GM12801 (cell line): Measurements from ENCODE around the gene GAS2L1.

Experiments used
- CTCF ChIP-seq: IDR thresholded peaks from one replicate; pipeline ENCODE4 v1.5.1; 2011; ENCODE audit warnings: control low read depth; ENCODE audit not compliant: insufficient read length; ENCODE audit errors: extremely low read depth

Gene GAS2L1

DNA sequence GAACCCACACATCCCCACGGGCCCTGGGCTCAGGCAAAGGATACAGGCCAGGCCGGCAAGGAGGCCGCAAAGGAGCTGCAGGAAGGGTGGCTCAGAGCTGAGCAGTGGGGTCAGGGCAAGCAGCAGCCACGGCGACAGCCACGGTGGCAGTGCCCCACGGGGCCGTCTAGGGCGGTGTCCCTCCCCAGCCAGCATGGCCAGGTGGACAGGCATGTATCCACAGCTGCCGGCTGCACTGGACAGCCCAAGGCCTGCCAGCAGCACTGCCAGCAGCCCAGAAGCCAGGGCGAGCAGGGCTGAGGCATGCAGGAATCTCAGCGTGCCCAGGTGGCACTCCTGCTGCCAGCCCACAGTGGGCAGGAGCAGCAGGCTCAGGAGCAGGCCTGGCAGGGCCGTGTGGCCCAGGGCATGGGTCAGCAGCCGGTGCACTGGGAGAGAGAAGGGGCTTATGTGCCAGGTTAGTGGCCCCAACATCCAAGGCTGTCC lies 42.6 kb upstream of the GAS2L1 start:
- TF ChIP-seq CTCF: no peak

DNA sequence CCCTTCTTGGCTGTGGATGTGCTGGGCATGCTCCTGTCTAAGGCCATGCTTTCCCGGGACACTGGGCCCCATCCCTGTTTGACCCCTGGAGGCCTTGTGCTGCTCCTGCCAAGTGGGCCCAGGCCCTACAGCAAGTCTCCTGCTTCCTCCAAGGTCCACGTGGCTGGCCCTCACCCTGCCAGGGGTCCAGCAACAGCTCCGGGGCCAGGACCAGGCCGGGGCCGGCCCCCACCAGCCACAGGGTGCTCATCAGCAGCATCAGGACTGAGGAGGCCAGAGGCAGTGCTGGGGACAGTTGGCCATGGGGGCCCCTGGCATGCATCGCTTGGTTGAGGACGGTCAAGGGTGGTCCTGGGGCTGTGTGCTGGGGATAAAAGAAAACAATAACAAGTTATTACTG lies 41.1 kb upstream of the GAS2L1 start:
- no peak for TF ChIP-seq CTCF

GRCh38 chr22:29265929-29266328 lies 40.5 kb upstream of the GAS2L1 start:
- TF ChIP-seq CTCF: no peak

DNA sequence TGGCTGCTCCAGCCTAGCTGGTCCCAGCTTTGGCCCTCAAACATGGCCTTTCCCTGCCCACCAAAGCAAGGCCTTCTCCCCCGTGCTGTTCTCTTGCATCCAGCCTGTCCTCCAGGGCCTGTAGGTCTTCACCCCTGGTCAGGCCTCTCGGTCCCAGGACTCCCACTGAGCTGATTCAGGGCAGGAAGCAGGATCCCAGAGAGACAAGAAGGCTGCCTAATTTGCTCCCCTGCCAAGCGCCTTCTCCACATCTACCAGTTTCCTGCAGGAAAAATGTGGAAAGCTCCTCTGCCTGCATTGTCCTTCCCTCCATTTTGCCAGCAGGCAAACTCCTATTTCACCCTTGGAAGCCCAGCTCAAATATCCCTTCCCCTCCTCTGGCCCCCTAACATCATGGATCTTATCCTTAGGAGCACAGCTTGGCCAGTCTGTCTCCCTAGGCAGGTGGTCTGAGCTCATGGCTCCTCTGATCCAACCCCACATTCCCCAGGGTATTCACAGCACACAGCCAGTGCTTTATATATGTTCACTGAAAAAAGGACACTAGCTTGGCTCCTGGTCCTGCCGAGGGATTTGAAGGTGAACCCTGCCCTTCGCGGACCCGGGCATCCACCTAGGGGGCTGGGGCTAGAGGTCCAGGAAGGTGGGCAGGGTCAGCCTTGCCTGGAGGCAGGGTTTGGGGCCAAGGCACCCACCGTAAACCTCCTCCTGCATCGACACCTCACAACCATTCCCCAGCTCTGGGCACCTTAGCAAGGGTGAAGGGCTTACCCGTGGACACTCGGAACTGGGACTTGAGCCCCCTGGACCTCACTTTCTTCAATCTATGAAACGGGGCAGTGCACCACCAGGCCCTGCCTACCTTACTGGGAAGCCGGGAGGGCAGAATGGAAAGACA lies 39.6 kb upstream of the GAS2L1 start:
- TF ChIP-seq CTCF: no peak

DNA sequence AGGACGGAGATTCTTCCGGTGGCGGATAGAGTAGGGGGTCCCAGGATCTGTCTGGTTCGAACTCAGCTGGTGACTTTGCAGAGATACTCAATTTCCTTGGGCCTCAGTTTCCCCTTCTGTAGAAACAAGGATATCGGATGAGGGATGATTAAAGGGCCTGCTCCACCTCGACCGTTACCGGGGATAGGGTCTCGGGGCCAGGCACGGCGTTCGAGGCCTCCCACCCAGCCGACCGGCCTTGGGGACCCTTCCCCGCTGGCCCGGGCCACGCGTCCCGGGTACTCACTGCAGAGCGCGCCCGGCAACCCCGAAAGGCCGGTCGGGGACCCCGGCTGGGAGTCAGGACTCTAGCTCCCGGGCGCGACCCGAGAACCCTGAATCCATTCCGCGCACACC lies 39.0 kb upstream of the GAS2L1 start:
- no peak for TF ChIP-seq CTCF

DNA sequence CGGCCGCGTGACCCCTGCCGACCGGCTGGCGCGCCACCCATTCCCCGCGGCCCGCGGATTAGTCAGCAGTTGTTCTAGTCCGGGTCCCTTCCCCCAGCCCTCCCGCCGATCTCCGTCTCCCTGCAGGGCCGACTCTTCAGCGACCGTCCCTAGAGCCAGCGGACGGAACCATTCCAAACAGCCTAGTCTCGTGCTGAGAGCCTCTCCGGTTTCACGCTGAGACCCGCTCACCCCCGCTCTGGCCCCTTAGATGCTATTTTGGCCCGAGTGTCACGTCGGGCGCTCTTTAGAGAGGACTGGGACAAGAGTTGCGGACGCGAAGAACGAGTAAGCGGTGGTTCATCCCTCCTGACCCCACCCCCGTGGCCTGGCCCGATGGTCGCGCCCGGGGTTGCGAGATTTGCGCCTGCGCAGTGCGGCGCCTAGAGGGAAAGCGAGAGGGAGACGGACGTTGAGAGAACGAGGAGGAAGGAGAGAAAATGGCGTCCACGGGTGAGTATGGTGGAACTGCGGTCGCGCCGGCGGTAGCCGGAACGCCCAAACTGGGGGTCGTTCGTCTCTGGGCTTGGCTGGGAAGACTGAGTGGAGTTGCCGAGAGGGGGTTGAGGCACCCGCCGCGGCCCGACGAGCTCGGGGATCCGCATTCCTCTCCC lies 38.5 kb upstream of the GAS2L1 start, which contains the start of the genes EWSR1 and RHBDD3:
Gene EWSR1, plus strand, starts transcription at position 411 of the 653 bp plus-strand sequence. Its CDS starts 69 bp downstream, at position 480.
Gene RHBDD3, minus strand, starts transcription at position 124 of the 653 bp plus-strand sequence. CDS start 2,355 bp downstream, outside the sequence.
- no peak for TF ChIP-seq CTCF

- TF ChIP-seq CTCF: no peak
Observed at GRCh38 chr22:29268511-29269229, 37.8 kb upstream of the GAS2L1 start.
